IMR-90 (cell line): ENCODE measurements around the gene RAD51AP1. TPM values are rescaled to one million over a fixed set of nuclear protein-coding genes. Genes with fewer than 3 reads are reported as not detected.
A peak's percentile ranks its signal among the peaks of the same experiment; 100 is the strongest.

Experiments
- ATAC-seq: fragments of 200-7000 bp; cut with Tn5 transposase; 2 replicates; pipeline ENCODE4 v1.9.1; 2020; ENCODE audit warnings: low read depth, mild to moderate bottlenecking, moderate library complexity
- BruUV-seq: library from RNA; stranded (reverse); fragments of 400-500 nt; replicated peaks from 2 replicates; lab custom pipeline; 2021; lab: Mats Ljungman, UMichigan
- CTCF ChIA-PET: fragments of 300-600 bp; formaldehyde crosslinking; extraction: SDS; loops from one replicate; lab custom pipeline; 2021; ENCODE audit warnings: antibody characterized with exemption; lab: Yijun Ruan, JAX
- POLR2A ChIA-PET: fragments of 300-600 bp; sonication (Branson Sonifier 250); formaldehyde crosslinking; loops from one replicate; lab custom pipeline; 2022; ENCODE audit warnings: antibody characterized with exemption; ENCODE audit not compliant: unreplicated experiment; lab: Charles Lee
- DNase-seq: peaks from one replicate; pipeline ENCODE4 v3.0.0; 2013
- H2AFZ ChIP-seq: replicated peaks from 2 replicates; pipeline ENCODE3; 2013; ENCODE audit warnings: low read length, mild to moderate bottlenecking; ENCODE audit not compliant: poor library complexity
- H2AK5ac ChIP-seq: 2 replicates; pipeline ENCODE4 v1.6.1; 2013; ENCODE audit warnings: low read depth, low read length, inconsistent platforms
- H2AK9ac ChIP-seq: replicated peaks from 2 replicates; pipeline ENCODE3; 2013; ENCODE audit warnings: mild to moderate bottlenecking, low read depth, low read length, moderate library complexity; ENCODE audit not compliant: poor library complexity
- H2BK120ac ChIP-seq: 2 replicates; pipeline ENCODE4 v1.6.1; 2013; ENCODE audit warnings: low read depth, low read length, inconsistent platforms
- H2BK15ac ChIP-seq: 3 replicates; pipeline ENCODE4 v1.6.1; 2013; ENCODE audit warnings: low read depth, low read length, inconsistent platforms
- H2BK20ac ChIP-seq: 2 replicates; pipeline ENCODE4 v1.6.1; 2013; ENCODE audit warnings: low read depth, mild to moderate bottlenecking, inconsistent platforms, low read length, moderate library complexity
- H2BK5ac ChIP-seq: 2 replicates; pipeline ENCODE4 v1.6.1; 2013; ENCODE audit warnings: mild to moderate bottlenecking, low read depth, low read length, inconsistent platforms; ENCODE audit not compliant: poor library complexity, severe bottlenecking
- H3K14ac ChIP-seq: replicated peaks from 2 replicates; pipeline ENCODE4 v1.6.1; 2013; ENCODE audit warnings: low read depth, low read length, inconsistent platforms
- H3K18ac ChIP-seq: 2 replicates; pipeline ENCODE4 v1.6.1; 2013; ENCODE audit warnings: low read depth, low read length, control low read depth
- H3K23ac ChIP-seq: 2 replicates; pipeline ENCODE4 v1.6.1; 2013; ENCODE audit warnings: low read depth, low read length, inconsistent platforms
- H3K27ac ChIP-seq: 2 replicates; pipeline ENCODE4 v1.5.1; 2013; ENCODE audit warnings: mild to moderate bottlenecking, control low read depth, low read length; ENCODE audit not compliant: insufficient read depth
- H3K27me3 ChIP-seq: 2 replicates; pipeline ENCODE4 v1.6.1; 2013; ENCODE audit warnings: low read length; ENCODE audit not compliant: control insufficient read depth, insufficient read depth
- H3K36me3 ChIP-seq: 2 replicates; pipeline ENCODE4 v1.6.1; 2013; ENCODE audit warnings: low read length, mixed read lengths; ENCODE audit not compliant: control insufficient read depth, insufficient read depth
- H3K4ac ChIP-seq: 2 replicates; pipeline ENCODE4 v1.6.1; 2013; ENCODE audit warnings: low read depth, low read length, inconsistent platforms
- H3K4me1 ChIP-seq: 2 replicates; pipeline ENCODE4 v1.6.1; 2013; ENCODE audit warnings: low read length, mixed read lengths; ENCODE audit not compliant: control insufficient read depth, insufficient read depth
- H3K4me2 ChIP-seq: 2 replicates; pipeline ENCODE4 v1.6.1; 2013; ENCODE audit warnings: low read depth, mild to moderate bottlenecking, control low read depth, low read length, moderate library complexity
- H3K4me3 ChIP-seq: 2 replicates; pipeline ENCODE4 v1.5.1; 2013; ENCODE audit warnings: low read depth, mild to moderate bottlenecking, control low read depth, low read length, moderate library complexity; ENCODE audit not compliant: insufficient read depth
- H3K56ac ChIP-seq: 2 replicates; pipeline ENCODE4 v1.6.1; 2013; ENCODE audit warnings: low read length, inconsistent platforms; ENCODE audit not compliant: insufficient read depth; ENCODE audit errors: extremely low read depth
- H3K79me1 ChIP-seq, 2 experiments: 2 replicates each; pipeline ENCODE4 v1.6.1; 2013; ENCODE audit warnings: low read length in 2 of 2, inconsistent platforms in 1 of 2, low read depth in 1 of 2
- H3K9ac ChIP-seq: 2 replicates; pipeline ENCODE4 v1.6.1; 2013; ENCODE audit warnings: low read depth, low read length, control low read depth
- H3K9me1 ChIP-seq: 2 replicates; pipeline ENCODE4 v1.6.1; 2013; ENCODE audit warnings: low read length, inconsistent platforms; ENCODE audit not compliant: insufficient read depth
- H3K9me3 ChIP-seq: 2 replicates; pipeline ENCODE4 v1.6.1; 2013; ENCODE audit warnings: low read length; ENCODE audit not compliant: control insufficient read depth, insufficient read depth
- H4K20me1 ChIP-seq: 2 replicates; pipeline ENCODE4 v1.6.1; 2013; ENCODE audit warnings: low read length, inconsistent platforms; ENCODE audit not compliant: insufficient read depth
- H4K5ac ChIP-seq: 2 replicates; pipeline ENCODE4 v1.6.1; 2013; ENCODE audit warnings: mild to moderate bottlenecking, low read depth, low read length, control low read depth
- H4K8ac ChIP-seq, 2 experiments: 2 replicates each; pipeline ENCODE4 v1.6.1; 2013; ENCODE audit warnings: low read depth in 2 of 2, low read length in 2 of 2, control low read depth in 1 of 2, inconsistent platforms in 1 of 2
- H4K91ac ChIP-seq: 2 replicates; pipeline ENCODE4 v1.6.1; 2013; ENCODE audit warnings: low read depth, low read length, inconsistent platforms; ENCODE audit not compliant: insufficient read depth
- CEBPB ChIP-seq: IDR thresholded peaks from 2 replicates; pipeline ENCODE4 v1.6.1; 2012; ENCODE audit warnings: low read depth, low read length, improper control_type of control experiment
- WGBS, 2 experiments: methylation state at CpG; one replicate each; pipeline versions ENCODE4 v1.1.5 to v1.1.7; 2013; ENCODE audit warnings: missing lambda C conversion rate in 2 of 2; ENCODE audit not compliant: insufficient read length in 1 of 2; ENCODE audit errors: extremely low coverage in 2 of 2; 5-methylcytosine and 5-hydroxymethylcytosine counted together
- dilution Hi-C: fragments of 300-500 bp; cut with HindIII; formaldehyde crosslinking; loops from one replicate; pipeline ENCODE4 v1.14.3; 2018; ENCODE audit warnings: low sequenced_read_pairs; ENCODE audit not compliant: unreplicated experiment
- in situ Hi-C: fragments of 300-500 bp; cut with MboI; formaldehyde crosslinking; loops from 3 replicates; pipeline ENCODE4 v1.14.3; 2019; ENCODE audit warnings: low sequenced_read_pairs, inconsistent platforms, mixed read lengths
- intact Hi-C: fragments of 100-400 bp; cut with micrococcal nuclease; formaldehyde crosslinking; loops from 2 replicates; pipeline ENCODE4 v1.10.0; 2022
- polyA plus RNA-seq, 3 experiments: library from polyadenylated mRNA; depleted of rRNA; stranded (reverse); fragments of >200 nt; gene quantifications; 2 replicates each; pipeline ENCODE4 v1.2.3, GENCODE V29; 2012; ENCODE audit warnings: low replicate concordance in 1 of 3
- total RNA-seq: library from RNA; depleted of rRNA; stranded (reverse); fragments of >200 nt; gene quantifications from 2 replicates; pipeline ENCODE4 v1.2.3, GENCODE V29; 2012
- TF ChIP-seq, protein P1 (sequence below): conservative IDR thresholded peaks from 2 replicates; pipeline ENCODE4 v1.5.1; 2012; ENCODE audit warnings: mild to moderate bottlenecking, low read depth, low read length, improper control_type of control experiment

RAD51AP1 gene
- total and polyA plus RNA-seq, 2 of the 4 experiments (the other 2 are of a cell fraction) = 6.5 to 10.2 TPM

GRCh38 chr12:4604684-4605193 lies 66.0 kb downstream of the RAD51AP1 start (continued):
- peak; percentile 11; the same call in 1 of the 2 replicates for TF ChIP-seq CEBPB

DNA sequence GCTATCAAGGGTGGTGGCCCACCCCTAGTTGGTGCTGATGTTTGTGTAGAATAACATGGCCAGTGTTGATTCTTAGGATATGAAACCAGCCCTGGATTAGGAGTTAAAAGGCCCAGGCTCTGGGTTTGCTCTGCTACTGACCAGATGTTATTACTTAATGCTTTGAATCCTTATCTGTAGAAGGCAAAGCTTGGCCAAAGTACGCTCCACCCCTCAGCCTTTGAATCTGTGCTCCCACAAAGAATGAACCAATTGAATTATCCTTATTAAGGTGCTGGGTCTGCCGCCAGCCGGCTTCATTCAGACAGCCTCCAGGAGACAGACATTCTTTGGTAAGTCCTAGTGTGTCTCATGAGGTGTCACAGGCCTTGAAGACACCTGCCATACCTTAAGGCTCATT lies 68.4 kb downstream of the RAD51AP1 start:
- ATAC-seq = no peak
- Histone ChIP-seq H2AFZ (no peak overlapping the region), H3K27ac (no peak overlapping the region), H4K8ac (no peak overlapping the region), H3K27me3 (peaks cover 5% of the 10 kb centered on the region), H3K9ac (no peak overlapping the region), H2AK5ac (no peak overlapping the region), H3K9me1 (no peaks in the 10 kb centered on the region), H4K5ac (no peak overlapping the region), H3K36me3 (peaks cover 5% of the 10 kb centered on the region), H3K56ac (no peak overlapping the region), H3K4ac (no peak overlapping the region), H2AK9ac (no peak overlapping the region), H3K18ac (no peak overlapping the region), H3K4me1 (peaks cover 3% of the 10 kb centered on the region), H2BK120ac (no peak overlapping the region), H3K23ac (no peak overlapping the region), H3K4me2 (no peak overlapping the region), H3K4me3 (no peak overlapping the region), H2BK5ac (no peak overlapping the region), H3K14ac (no peak overlapping the region), H2BK20ac (no peak overlapping the region), H4K91ac (no peak overlapping the region), H2BK15ac (no peak overlapping the region), H3K9me3 (no peaks in the 10 kb centered on the region), H4K20me1 (no peaks in the 10 kb centered on the region), H3K79me1 (peaks cover 15 to 31% of the 10 kb centered on the region in 2 experiments)
- DNase-seq = no peak
- dilution Hi-C loops (no loop called here), intact Hi-C loops (no loop called here), in situ Hi-C loops (no loop called here)
- POLR2A ChIA-PET = no interaction called here
- TF ChIP-seq, protein P1, sequence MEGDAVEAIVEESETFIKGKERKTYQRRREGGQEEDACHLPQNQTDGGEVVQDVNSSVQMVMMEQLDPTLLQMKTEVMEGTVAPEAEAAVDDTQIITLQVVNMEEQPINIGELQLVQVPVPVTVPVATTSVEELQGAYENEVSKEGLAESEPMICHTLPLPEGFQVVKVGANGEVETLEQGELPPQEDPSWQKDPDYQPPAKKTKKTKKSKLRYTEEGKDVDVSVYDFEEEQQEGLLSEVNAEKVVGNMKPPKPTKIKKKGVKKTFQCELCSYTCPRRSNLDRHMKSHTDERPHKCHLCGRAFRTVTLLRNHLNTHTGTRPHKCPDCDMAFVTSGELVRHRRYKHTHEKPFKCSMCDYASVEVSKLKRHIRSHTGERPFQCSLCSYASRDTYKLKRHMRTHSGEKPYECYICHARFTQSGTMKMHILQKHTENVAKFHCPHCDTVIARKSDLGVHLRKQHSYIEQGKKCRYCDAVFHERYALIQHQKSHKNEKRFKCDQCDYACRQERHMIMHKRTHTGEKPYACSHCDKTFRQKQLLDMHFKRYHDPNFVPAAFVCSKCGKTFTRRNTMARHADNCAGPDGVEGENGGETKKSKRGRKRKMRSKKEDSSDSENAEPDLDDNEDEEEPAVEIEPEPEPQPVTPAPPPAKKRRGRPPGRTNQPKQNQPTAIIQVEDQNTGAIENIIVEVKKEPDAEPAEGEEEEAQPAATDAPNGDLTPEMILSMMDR = no peak
- CTCF ChIA-PET = no interaction called here
- 85% methylated on average over 2 of the region's 3 CpGs; no CpG with 5 or more reads in 1 of the 2 experiments for WGBS, 2 experiments
- no TSS peak for BruUV-seq
